GM23248 (cell line): ENCODE data around the gene HSH2D. TPM values are rescaled to one million over a fixed set of nuclear protein-coding genes. Genes with fewer than 3 reads are reported as not detected.
A peak's percentile ranks its signal among the peaks of the same experiment; 100 is the strongest.

Experiments used
- DNase-seq: peaks from one replicate; pipeline ENCODE4 v3.0.0-alpha.2; 2015
- H2AFZ ChIP-seq: fragments of 200-600 bp; sonication (generic); 2 replicates; pipeline ENCODE4 v1.6.1; 2016; ENCODE audit warnings: antibody characterized with exemption
- H3F3A ChIP-seq: fragments of 200-600 bp; sonication (generic); 2 replicates; pipeline ENCODE4 v1.6.1; 2016; ENCODE audit warnings: mild to moderate bottlenecking, antibody characterized with exemption, mixed run types; ENCODE audit not compliant: insufficient read depth
- H3K27ac ChIP-seq: fragments of 200-600 bp; sonication (generic); 2 replicates; pipeline ENCODE4 v1.5.1; 2016; ENCODE audit warnings: mild to moderate bottlenecking
- H3K27me3 ChIP-seq: fragments of 200-600 bp; sonication (generic); replicated peaks from 2 replicates; pipeline ENCODE4 v1.6.1; 2016; ENCODE audit warnings: mild to moderate bottlenecking; ENCODE audit not compliant: insufficient read depth
- H3K36me3 ChIP-seq: fragments of 200-600 bp; sonication (generic); 2 replicates; pipeline ENCODE4 v1.6.1; 2016; ENCODE audit warnings: low read depth, mild to moderate bottlenecking
- H3K4me1 ChIP-seq: fragments of 200-600 bp; sonication (generic); 2 replicates; pipeline ENCODE4 v1.6.1; 2016; ENCODE audit warnings: mild to moderate bottlenecking; ENCODE audit not compliant: insufficient read depth
- H3K4me2 ChIP-seq: fragments of 200-600 bp; sonication (generic); one replicate; pipeline ENCODE4 v1.6.1; 2016; ENCODE audit warnings: mild to moderate bottlenecking; ENCODE audit not compliant: unreplicated experiment
- H3K4me3 ChIP-seq: fragments of 200-600 bp; sonication (generic); 2 replicates; pipeline ENCODE4 v1.5.1; 2016; ENCODE audit warnings: mild to moderate bottlenecking
- H3K79me2 ChIP-seq: fragments of 200-600 bp; sonication (generic); 2 replicates; pipeline ENCODE4 v1.6.1; 2016; ENCODE audit warnings: mild to moderate bottlenecking; ENCODE audit not compliant: insufficient read depth
- H3K9ac ChIP-seq: fragments of 200-600 bp; sonication (generic); 2 replicates; pipeline ENCODE4 v1.6.1; 2016; ENCODE audit warnings: mild to moderate bottlenecking
- H3K9me2 ChIP-seq: fragments of 200-600 bp; sonication (generic); 2 replicates; pipeline ENCODE4 v1.6.1; 2016; ENCODE audit warnings: mixed run types, mild to moderate bottlenecking, moderate library complexity; ENCODE audit not compliant: insufficient read depth
- H3K9me3 ChIP-seq: fragments of 200-600 bp; sonication (generic); one replicate; pipeline ENCODE4 v1.6.1; 2017; ENCODE audit warnings: low read depth
- H4K20me1 ChIP-seq: fragments of 200-600 bp; sonication (generic); 2 replicates; pipeline ENCODE4 v1.6.0; 2016; ENCODE audit not compliant: insufficient read depth
- EZH2 ChIP-seq: fragments of 200-600 bp; sonication (generic); IDR thresholded peaks from 2 replicates; pipeline ENCODE4 v1.6.1; 2018; ENCODE audit warnings: antibody characterized with exemption, mild to moderate bottlenecking; ENCODE audit not compliant: insufficient read depth, poor library complexity, severe bottlenecking
- EZH2phosphoT487 ChIP-seq: fragments of 200-600 bp; sonication (generic); IDR thresholded peaks from 2 replicates; pipeline ENCODE4 v1.6.1; 2018; ENCODE audit warnings: antibody characterized with exemption, moderate library complexity, mild to moderate bottlenecking, low read depth; ENCODE audit not compliant: insufficient read depth
- WGBS, 2 experiments: methylation state at CpG; one replicate each; pipeline ENCODE4 v1.1.6; 2015 to 2017; ENCODE audit warnings: low lambda C conversion rate in 2 of 2, low coverage in 1 of 2; ENCODE audit errors: missing lambda C conversion rate in 2 of 2; 5-methylcytosine and 5-hydroxymethylcytosine counted together
- in situ Hi-C: fragments of 300-500 bp; cut with MboI; formaldehyde crosslinking; loops from 2 replicates; pipeline ENCODE4 v1.15.0; 2020
- polyA plus RNA-seq: library from polyadenylated mRNA; unstranded; fragments of >200 nt; fragmentation: Nextera tagmentation; extraction: Ambion mirVana; gene quantifications from 2 replicates; pipeline ENCODE4 v1.2.1, GENCODE V29; 2016
- total RNA-seq: library from RNA; depleted of rRNA; stranded (reverse); fragments of >200 nt; shearing (Covaris generic); gene quantifications from 2 replicates; pipeline ENCODE4 v1.2.3, GENCODE V29; 2014

HSH2D gene
- total and polyA plus RNA-seq, 2 experiments from 2014 or later = not detected

DNA sequence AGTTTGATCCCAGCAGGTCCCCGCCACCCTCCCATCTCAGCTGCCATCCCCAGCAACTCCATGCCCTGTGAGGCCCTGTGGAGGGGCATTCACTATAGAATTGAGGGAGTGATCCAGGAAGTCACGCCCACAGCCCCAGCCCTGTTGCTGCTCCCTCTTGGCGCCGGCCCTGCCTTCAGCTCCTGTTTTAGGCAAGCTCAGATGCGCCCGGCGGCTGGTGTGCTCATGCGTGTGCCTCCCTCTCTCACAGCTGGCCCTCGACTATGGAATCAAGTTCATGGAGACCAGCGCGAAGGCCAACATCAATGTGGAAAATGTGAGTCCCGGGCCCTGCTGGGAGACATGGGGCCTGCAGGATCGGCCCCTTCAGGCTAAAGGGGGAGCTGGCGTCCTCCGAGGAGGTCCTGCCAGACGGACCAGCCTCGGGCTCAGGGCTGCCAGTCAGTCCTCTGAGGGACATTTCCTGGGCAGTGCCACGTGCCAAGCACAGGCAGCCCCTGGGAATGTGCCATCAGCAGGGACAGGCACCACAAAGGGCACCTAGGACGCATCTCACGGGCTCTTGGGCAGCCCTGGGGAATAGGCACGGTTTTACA is 15.6 kb upstream of the HSH2D start:
- Histone ChIP-seq H3K4me3 (no peak overlapping the region), H3K9me3 (no peaks in the 10 kb centered on the region), H3K9ac (no peak overlapping the region), H3K4me2 (no peak overlapping the region), H3F3A (no peaks in the 10 kb centered on the region), H4K20me1 (no peaks in the 10 kb centered on the region), H3K27me3 (no peaks in the 10 kb centered on the region), H3K79me2 (no peaks in the 10 kb centered on the region), H3K36me3 (no peaks in the 10 kb centered on the region), H3K27ac (no peak overlapping the region), H3K4me1 (no peaks in the 10 kb centered on the region), H3K9me2 (no peaks in the 10 kb centered on the region), H2AFZ (no peak overlapping the region)
- in situ Hi-C loops = no loop called here
- TF ChIP-seq EZH2phosphoT487 = no peak
- TF ChIP-seq EZH2 = no peak
- WGBS, 2 experiments = 96 to 98% methylated on average over 21 of the region's 21 CpGs
- no peak for DNase-seq

- Histone ChIP-seq H3K4me2 (no peak overlapping the region), H3K4me1 (no peaks in the 10 kb centered on the region), H4K20me1 (no peaks in the 10 kb centered on the region), H2AFZ (no peak overlapping the region), H3K9me3 (no peaks in the 10 kb centered on the region), H3K36me3 (no peaks in the 10 kb centered on the region; the same call in 1 of the 2 replicates), H3K27ac (no peak overlapping the region), H3K79me2 (no peaks in the 10 kb centered on the region), H3F3A (no peaks in the 10 kb centered on the region), H3K9ac (no peak overlapping the region), H3K9me2 (no peaks in the 10 kb centered on the region), H3K4me3 (no peak overlapping the region), H3K27me3 (no peaks in the 10 kb centered on the region)
- TF ChIP-seq EZH2 (no peak), EZH2phosphoT487 (no peak)
- 63 to 67% methylated on average over 3 of the region's 3 CpGs for WGBS, 2 experiments
- no peak for DNase-seq
- in situ Hi-C loops = no loop called here
Measured at GRCh38 chr19:16131648-16132047, 11.8 kb upstream of the HSH2D start.

- no peak overlapping the region for H3K4me2 ChIP-seq
- no peak overlapping the region for H3K27ac ChIP-seq
- no peaks in the 10 kb centered on the region for H3F3A ChIP-seq
- H3K9me3 ChIP-seq = no peaks in the 10 kb centered on the region
- H4K20me1 ChIP-seq = no peaks in the 10 kb centered on the region
- no peak overlapping the region for H2AFZ ChIP-seq
- no peaks in the 10 kb centered on the region for H3K9me2 ChIP-seq
- no peaks in the 10 kb centered on the region for H3K27me3 ChIP-seq
- no peaks in the 10 kb centered on the region for H3K4me1 ChIP-seq
- DNase-seq = peak; percentile 28
- H3K4me3 ChIP-seq = no peak overlapping the region
- WGBS, 2 experiments = 74 to 83% methylated on average over 4 of the region's 4 CpGs
- no peak for TF ChIP-seq EZH2
- no peak for TF ChIP-seq EZH2phosphoT487
- H3K36me3 ChIP-seq = no peaks in the 10 kb centered on the region; the same call in 1 of the 2 replicates
- in situ Hi-C loops = no loop called here
- no peaks in the 10 kb centered on the region for H3K79me2 ChIP-seq
- H3K9ac ChIP-seq = no peak overlapping the region
Measured at GRCh38 chr19:16133818-16134217, 9.7 kb upstream of the HSH2D start.

- Histone ChIP-seq H3K36me3 (no peaks in the 10 kb centered on the region; the same call in 1 of the 2 replicates), H3K4me2 (no peak overlapping the region), H3F3A (no peaks in the 10 kb centered on the region), H3K9me2 (no peaks in the 10 kb centered on the region), H3K27ac (no peak overlapping the region), H2AFZ (no peak overlapping the region), H3K79me2 (no peaks in the 10 kb centered on the region), H3K27me3 (no peaks in the 10 kb centered on the region), H3K9ac (no peak overlapping the region), H3K4me1 (no peaks in the 10 kb centered on the region), H4K20me1 (no peaks in the 10 kb centered on the region), H3K9me3 (no peaks in the 10 kb centered on the region), H3K4me3 (no peak overlapping the region)
- no peak for DNase-seq
- TF ChIP-seq EZH2phosphoT487 (no peak), EZH2 (no peak)
- 60 to 68% methylated on average over 7 of the region's 7 CpGs for WGBS, 2 experiments
- in situ Hi-C loops = no loop called here
Measured at GRCh38 chr19:16134510-16134909, 9.0 kb upstream of the HSH2D start.
